Activated CD4-positive, alpha-beta memory T cell treated with anti-CD3 and anti-CD28 coated beads, Interleukin-2, amount 10 ng/mL, durations not matched to agents 7 days and 5 days (primary cell): ENCODE results near the gene CAPN14. TPM values are rescaled to one million over a fixed set of nuclear protein-coding genes. Genes with fewer than 3 reads are reported as not detected.
A peak's percentile ranks its signal among the peaks of the same experiment; 100 is the strongest.

Experiments
- CTCF ChIA-PET: fragments of 350-600 bp; sonication (Branson Sonifier 250); formaldehyde crosslinking; loops from one replicate; lab custom pipeline; 2021; ENCODE audit warnings: antibody characterized with exemption, inconsistent platforms; lab: Charles Lee
- POLR2A ChIA-PET: fragments of 350-600 bp; sonication (Branson Sonifier 250); formaldehyde crosslinking; loops from one replicate; lab custom pipeline; 2021; ENCODE audit warnings: antibody characterized with exemption; lab: Charles Lee
- DNase-seq: peaks from one replicate; pipeline ENCODE4 v3.0.0-alpha.2; 2020
- H3K27ac Mint-ChIP-seq: one replicate; pipeline ENCODE4 v1.8.0; 2021; ENCODE audit warnings: mild to moderate bottlenecking, mixed read lengths
- H3K27me3 Mint-ChIP-seq: one replicate; pipeline ENCODE4 v1.8.0; 2021; ENCODE audit warnings: mixed read lengths
- H3K36me3 Mint-ChIP-seq: one replicate; pipeline ENCODE4 v1.8.0; 2021; ENCODE audit warnings: low read depth, mixed read lengths
- H3K4me1 Mint-ChIP-seq: one replicate; pipeline ENCODE4 v1.8.0; 2021; ENCODE audit warnings: mixed read lengths
- H3K4me3 Mint-ChIP-seq: one replicate; pipeline ENCODE4 v1.8.0; 2021; ENCODE audit warnings: mild to moderate bottlenecking, mixed read lengths
- H3K9me3 Mint-ChIP-seq: one replicate; pipeline ENCODE4 v1.8.0; 2021; ENCODE audit warnings: mixed read lengths
- total RNA-seq, 2 experiments: library from RNA; stranded (reverse); gene quantifications; one replicate each; pipeline ENCODE4 v1.2.3, GENCODE V29; 2021

CAPN14 gene
- total RNA-seq, 2 experiments from 2014 or later, result 0.35 TPM

- ChIA-PET CTCF (no interaction called here), POLR2A (no interaction called here)
- H3K4me1 Mint-ChIP-seq, result peaks cover 3% of the 10 kb centered on the region
- no peaks in the 10 kb centered on the region for H3K9me3 Mint-ChIP-seq
- no peak overlapping the region for H3K27ac Mint-ChIP-seq
- no peaks in the 10 kb centered on the region for H3K27me3 Mint-ChIP-seq
- no peak for DNase-seq
- no peak overlapping the region for H3K4me3 Mint-ChIP-seq
- no peaks in the 10 kb centered on the region for H3K36me3 Mint-ChIP-seq
Measured at GRCh38 chr2:31251851-31252250, 34.5 kb upstream of the CAPN14 start.

GRCh38 chr2:31251018-31251417, 33.7 kb upstream of the CAPN14 start:
- no peak overlapping the region for H3K27ac Mint-ChIP-seq
- H3K4me1 Mint-ChIP-seq, result peaks cover 3% of the 10 kb centered on the region
- no peak for DNase-seq
- H3K9me3 Mint-ChIP-seq, result no peaks in the 10 kb centered on the region
- H3K4me3 Mint-ChIP-seq, result no peak overlapping the region
- no peaks in the 10 kb centered on the region for H3K27me3 Mint-ChIP-seq
- ChIA-PET CTCF (interaction anchor here (0.9 kb wide), 1 partner anchor 28 kb away, joined by 3 read pairs; no protein-coding TSS in a partner anchor), POLR2A (no interaction called here)
- H3K36me3 Mint-ChIP-seq, result no peaks in the 10 kb centered on the region

DNA sequence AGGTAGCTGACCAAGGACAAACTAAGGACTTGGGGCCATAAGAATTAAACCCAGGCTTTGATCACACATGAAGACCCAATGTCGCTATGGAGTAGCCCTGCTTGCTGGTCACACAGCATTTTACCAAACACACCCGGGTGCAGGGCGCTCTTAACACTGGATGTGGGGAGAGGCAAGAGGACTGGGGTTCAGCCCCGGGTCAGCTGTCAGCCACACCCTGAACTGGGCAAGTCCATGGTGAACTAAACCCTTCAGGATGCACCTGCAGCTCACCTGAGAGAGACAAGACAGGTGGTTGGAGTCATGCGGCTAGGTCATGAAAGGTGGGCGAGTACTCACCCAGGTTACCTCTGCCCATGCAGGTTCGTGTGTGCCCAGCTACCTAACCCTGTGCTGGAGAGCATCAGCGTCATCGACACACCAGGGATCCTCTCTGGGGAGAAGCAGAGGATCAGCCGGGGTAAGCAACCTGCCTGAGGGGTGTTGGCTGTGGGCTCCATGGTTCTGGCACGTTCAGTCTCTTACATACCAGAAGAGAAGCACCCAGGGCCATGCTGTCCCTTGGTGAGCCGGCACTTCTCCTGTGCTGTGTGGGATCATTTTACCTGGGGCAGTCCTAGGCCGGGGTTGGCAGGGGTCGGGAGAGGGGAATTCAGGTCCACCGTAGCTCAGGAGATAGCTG, 31.8 kb upstream of the CAPN14 start:
- no peak for DNase-seq
- H3K9me3 Mint-ChIP-seq, result no peaks in the 10 kb centered on the region
- H3K4me3 Mint-ChIP-seq, result no peak overlapping the region
- POLR2A ChIA-PET, result no interaction called here
- H3K36me3 Mint-ChIP-seq, result no peaks in the 10 kb centered on the region
- H3K4me1 Mint-ChIP-seq, result peaks cover 3% of the 10 kb centered on the region
- no peak overlapping the region for H3K27ac Mint-ChIP-seq
- CTCF ChIA-PET, result no interaction called here
- H3K27me3 Mint-ChIP-seq, result no peaks in the 10 kb centered on the region

DNA sequence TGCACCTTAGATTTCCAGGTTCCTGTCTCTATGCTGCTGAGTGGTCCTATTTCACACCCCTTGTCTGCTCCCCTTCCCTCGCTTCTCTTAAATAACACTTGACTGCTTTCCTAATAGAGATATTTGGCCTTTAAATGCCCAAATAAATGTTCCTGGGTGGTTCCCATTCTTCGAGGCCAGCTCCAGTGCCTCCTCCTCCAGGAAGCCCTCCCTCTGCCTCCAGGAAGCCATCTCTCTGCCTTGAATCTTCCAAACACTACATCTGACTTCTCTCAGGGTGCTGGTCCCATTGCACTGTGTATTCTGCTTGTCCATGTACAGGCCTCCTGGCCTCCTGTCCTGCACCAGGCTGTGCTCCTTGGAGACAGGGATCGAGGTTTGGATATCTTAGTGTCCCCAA, 30.8 kb upstream of the CAPN14 start:
- ChIA-PET POLR2A (no interaction called here), CTCF (no interaction called here)
- Mint-ChIP-seq H3K27ac (no peak overlapping the region), H3K9me3 (no peaks in the 10 kb centered on the region), H3K36me3 (no peaks in the 10 kb centered on the region), H3K4me1 (no peaks in the 10 kb centered on the region), H3K4me3 (no peak overlapping the region), H3K27me3 (no peaks in the 10 kb centered on the region)
- no peak for DNase-seq

- no peak for DNase-seq
- H3K27me3 Mint-ChIP-seq, result no peaks in the 10 kb centered on the region
- no peak overlapping the region for H3K27ac Mint-ChIP-seq
- no peaks in the 10 kb centered on the region for H3K4me1 Mint-ChIP-seq
- no peaks in the 10 kb centered on the region for H3K36me3 Mint-ChIP-seq
- POLR2A ChIA-PET, result no interaction called here
- H3K9me3 Mint-ChIP-seq, result no peaks in the 10 kb centered on the region
- no peak overlapping the region for H3K4me3 Mint-ChIP-seq
- CTCF ChIA-PET, result no interaction called here
Measured at GRCh38 chr2:31247711-31248110, 30.4 kb upstream of the CAPN14 start.

- POLR2A ChIA-PET, result no interaction called here
Measured at GRCh38 chr2:31246184-31246852, 29.0 kb upstream of the CAPN14 start.

GRCh38 chr2:31244101-31244500, 26.8 kb upstream of the CAPN14 start:
- no peaks in the 10 kb centered on the region for H3K36me3 Mint-ChIP-seq
- DNase-seq, result peak; percentile 3
- no peak overlapping the region for H3K27ac Mint-ChIP-seq
- CTCF ChIA-PET, result no interaction called here
- H3K9me3 Mint-ChIP-seq, result no peaks in the 10 kb centered on the region
- POLR2A ChIA-PET, result no interaction called here
- H3K4me3 Mint-ChIP-seq, result no peak overlapping the region
- peaks cover 11% of the 10 kb centered on the region for H3K4me1 Mint-ChIP-seq
- no peaks in the 10 kb centered on the region for H3K27me3 Mint-ChIP-seq

More at GRCh38 chr2:31246184-31246852, 29.0 kb upstream of the CAPN14 start:
- Mint-ChIP-seq H3K4me3 (no peak overlapping the region), H3K36me3 (no peaks in the 10 kb centered on the region), H3K4me1 (peaks cover 8% of the 10 kb centered on the region), H3K27me3 (no peaks in the 10 kb centered on the region), H3K27ac (no peak overlapping the region), H3K9me3 (no peaks in the 10 kb centered on the region)
- CTCF ChIA-PET, result no interaction called here
- no peak for DNase-seq

DNA sequence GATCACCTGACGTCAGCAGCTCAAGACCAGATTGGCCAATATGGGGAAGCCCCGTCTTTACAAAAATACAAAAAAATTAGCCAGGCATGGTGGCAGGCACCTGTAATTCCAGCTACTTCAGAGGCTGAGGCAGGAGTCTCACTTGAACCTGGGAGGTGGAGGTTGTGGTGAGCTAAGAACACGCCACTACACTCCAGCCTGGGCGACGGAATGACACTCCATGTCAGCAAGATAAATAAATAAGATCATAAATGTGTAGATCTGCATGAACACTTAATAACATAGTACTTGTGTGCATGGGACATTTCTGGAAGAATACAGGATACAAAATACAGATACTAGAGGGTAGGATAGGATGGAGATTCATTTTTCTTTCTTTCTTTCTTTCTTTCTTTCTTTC, 25.7 kb upstream of the CAPN14 start:
- no peak overlapping the region for H3K27ac Mint-ChIP-seq
- CTCF ChIA-PET, result no interaction called here
- POLR2A ChIA-PET, result no interaction called here

DNA sequence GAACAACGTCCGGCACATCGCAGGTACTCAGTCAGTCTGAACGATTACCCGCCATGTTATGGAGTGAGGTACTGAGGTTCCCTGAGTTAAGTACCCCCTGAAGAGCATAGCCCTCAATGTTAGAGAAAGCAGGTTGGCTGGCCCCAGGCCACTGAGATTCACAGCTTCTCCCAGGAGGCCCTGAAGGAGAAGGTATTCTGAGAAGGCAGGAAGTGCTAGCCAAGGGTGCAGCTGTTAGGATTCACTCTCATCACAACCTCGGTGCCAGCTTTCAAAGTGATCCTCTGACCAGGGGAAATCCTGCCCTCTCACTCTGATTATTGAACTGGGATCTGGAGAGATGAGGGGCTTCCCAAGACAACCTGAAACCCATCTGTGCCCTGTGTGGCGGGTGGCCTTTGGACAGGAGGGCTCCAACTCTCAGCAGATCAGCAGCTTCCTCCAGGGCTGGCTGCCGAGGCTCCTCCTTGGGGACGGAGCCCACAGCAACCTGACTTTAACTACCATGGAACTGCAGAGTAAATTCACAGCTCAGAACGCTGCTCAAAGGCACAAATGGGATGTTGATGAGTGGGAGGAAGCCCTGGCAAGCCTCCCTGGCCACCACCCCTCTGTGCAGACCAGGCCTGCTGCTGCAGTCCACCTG, 24.4 kb upstream of the CAPN14 start:
- no peak overlapping the region for H3K4me3 Mint-ChIP-seq
- no peaks in the 10 kb centered on the region for H3K9me3 Mint-ChIP-seq
- H3K27me3 Mint-ChIP-seq, result no peaks in the 10 kb centered on the region
- DNase-seq, result peak; percentile 14
- H3K27ac Mint-ChIP-seq, result no peak overlapping the region
- H3K36me3 Mint-ChIP-seq, result no peaks in the 10 kb centered on the region
- ChIA-PET POLR2A (no interaction called here), CTCF (interaction anchor here (1.5 kb wide), 1 partner anchor 92 kb away, joined by 3 read pairs; no protein-coding TSS in a partner anchor)
- H3K4me1 Mint-ChIP-seq, result peaks cover 11% of the 10 kb centered on the region

More for the DNA sequence above, 25.7 kb upstream of the CAPN14 start:
- Mint-ChIP-seq H3K36me3 (no peaks in the 10 kb centered on the region), H3K4me3 (no peak overlapping the region), H3K27me3 (no peaks in the 10 kb centered on the region), H3K4me1 (peaks cover 11% of the 10 kb centered on the region), H3K9me3 (no peaks in the 10 kb centered on the region)
- DNase-seq, result no peak

DNA sequence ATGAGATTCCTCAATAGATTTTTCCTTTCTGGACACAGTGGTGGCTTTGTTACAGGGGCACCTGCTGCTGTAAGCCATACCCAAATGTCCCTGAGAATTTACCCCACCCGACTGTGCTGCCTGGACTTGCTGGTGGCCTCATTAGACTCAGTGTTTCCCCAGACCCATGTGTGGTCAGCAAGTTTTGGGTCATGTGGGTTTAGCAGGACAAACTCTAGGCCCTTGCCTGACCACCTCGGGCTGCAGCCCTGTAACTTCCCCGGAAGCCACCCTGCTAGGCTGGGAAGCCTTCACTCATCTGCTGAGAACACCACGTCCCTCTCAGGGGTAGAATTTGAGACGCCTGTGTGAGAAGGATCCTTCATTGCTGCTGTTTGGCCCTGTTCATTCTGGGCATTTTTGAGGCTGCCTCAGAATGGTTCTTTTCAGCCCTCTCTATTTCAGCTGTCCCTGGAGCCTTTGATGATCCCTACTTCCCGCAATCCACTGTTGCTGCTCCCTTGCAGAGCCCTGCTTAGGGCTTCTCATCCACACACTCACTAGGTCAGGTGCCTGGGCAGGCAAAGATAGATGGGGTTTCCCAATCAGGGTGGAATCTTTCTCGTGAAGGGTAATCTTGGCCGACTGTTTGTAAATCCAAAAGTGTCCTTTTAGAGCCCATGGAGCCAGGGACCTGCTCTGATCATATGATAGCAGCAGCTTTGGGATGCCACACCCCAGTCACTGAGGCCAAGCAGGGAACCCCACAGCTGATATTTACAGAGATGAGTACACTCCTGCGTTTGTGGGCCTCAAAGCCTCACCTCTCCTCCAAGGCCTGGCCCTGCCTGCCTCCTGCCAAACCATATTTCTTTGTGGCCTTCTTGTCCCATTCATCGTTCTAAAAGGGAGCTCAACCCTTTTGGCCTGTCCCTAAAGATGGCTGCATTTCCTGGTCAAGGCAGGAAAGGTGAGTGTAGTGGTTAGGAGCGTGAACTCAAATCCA, 23.4 kb upstream of the CAPN14 start:
- Mint-ChIP-seq H3K4me3 (no peak overlapping the region), H3K36me3 (no peaks in the 10 kb centered on the region), H3K9me3 (no peaks in the 10 kb centered on the region), H3K27ac (no peak overlapping the region), H3K27me3 (no peaks in the 10 kb centered on the region), H3K4me1 (peaks cover 11% of the 10 kb centered on the region)
- POLR2A ChIA-PET, result no interaction called here
- peak; percentile 15 for DNase-seq
- CTCF ChIA-PET, result interaction anchor here (0.6 to 1.5 kb wide), 2 partner anchors 93 to 526 kb away, joined by 3 to 7 read pairs; no protein-coding TSS in a partner anchor

- Mint-ChIP-seq H3K9me3 (no peaks in the 10 kb centered on the region), H3K4me1 (peaks cover 17% of the 10 kb centered on the region), H3K36me3 (no peaks in the 10 kb centered on the region), H3K27ac (no peak overlapping the region), H3K27me3 (no peaks in the 10 kb centered on the region), H3K4me3 (no peak overlapping the region)
- DNase-seq, result peak; percentile 13
- POLR2A ChIA-PET, result no interaction called here
- CTCF ChIA-PET, result no interaction called here
Measured at GRCh38 chr2:31239593-31240177, 22.4 kb upstream of the CAPN14 start.

DNA sequence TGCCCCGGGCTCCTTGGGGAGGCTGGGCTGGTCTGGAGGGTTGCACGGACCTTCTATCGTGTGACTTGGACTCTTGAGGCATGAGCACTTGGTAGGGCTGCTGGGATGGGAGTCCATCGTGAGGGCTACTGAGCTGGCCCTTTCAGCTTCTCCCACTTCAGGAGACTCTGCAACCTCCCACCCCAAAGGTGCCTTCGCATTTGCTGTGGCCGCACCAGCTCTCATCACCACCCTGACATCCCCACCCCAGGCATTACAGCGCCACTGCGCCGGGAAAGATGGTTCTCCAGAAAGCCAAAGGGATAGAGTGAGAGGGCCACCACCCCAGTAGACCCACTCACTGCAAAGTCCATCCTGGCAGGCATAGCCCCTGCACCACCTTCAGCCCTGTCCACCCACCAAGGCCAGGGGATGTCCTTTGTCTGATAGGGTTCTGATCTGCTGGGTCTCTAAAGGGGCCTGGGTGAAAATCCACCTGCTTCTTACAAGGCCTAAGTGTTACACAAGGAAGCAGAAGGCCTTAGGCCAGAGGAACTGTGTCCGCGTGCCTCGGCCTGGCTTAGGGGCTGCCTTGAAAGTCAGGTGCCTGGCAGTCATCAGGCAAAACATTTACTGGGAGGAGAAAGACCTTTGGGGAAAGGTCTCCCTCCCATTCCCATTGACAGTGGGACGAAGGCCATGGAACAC, 21.7 kb upstream of the CAPN14 start:
- Mint-ChIP-seq H3K4me3 (no peak overlapping the region), H3K9me3 (no peaks in the 10 kb centered on the region), H3K4me1 (peaks cover 18% of the 10 kb centered on the region), H3K36me3 (no peaks in the 10 kb centered on the region), H3K27me3 (no peaks in the 10 kb centered on the region), H3K27ac (no peak overlapping the region)
- ChIA-PET CTCF (interaction anchor here (0.9 kb wide), 1 partner anchor 94 kb away, joined by 3 read pairs; no protein-coding TSS in a partner anchor), POLR2A (no interaction called here)
- peak; percentile 8 for DNase-seq
